Subcutaneous adipose tissue (tissue), 4 donors: ENCODE results near the gene STAT5A. TPM values are rescaled to one million over a fixed set of nuclear protein-coding genes. Genes with fewer than 3 reads are reported as not detected.

Source experiments
- CTCF ChIP-seq: fragments of 450-650 bp; IDR thresholded peaks from one replicate; pipeline ENCODE4 v1.5.1; 2016; ENCODE audit warnings: low read depth, mild to moderate bottlenecking, control low read depth, antibody characterized with exemption, moderate library complexity
- total RNA-seq, 4 donors: library from RNA; depleted of rRNA; stranded (reverse); fragments of >200 nt; gene quantifications; one replicate each; pipeline ENCODE4 v1.1.0, GENCODE V29; 2016

Gene STAT5A
- total RNA-seq, 4 donors from 2014 or later = 158 to 721 (median 285) TPM

GRCh38 chr17:42316755-42317154 is 28.5 kb downstream of the STAT5A start:
- no peak for TF ChIP-seq CTCF

GRCh38 chr17:42317266-42317845 is 29.1 kb downstream of the STAT5A start:
- no peak for TF ChIP-seq CTCF

GRCh38 chr17:42321555-42321954 is 33.3 kb downstream of the STAT5A start:
- TF ChIP-seq CTCF = no peak

GRCh38 chr17:42322382-42323267 is 34.3 kb downstream of the STAT5A start:
- no peak for TF ChIP-seq CTCF

GRCh38 chr17:42323268-42323773 is 35.0 kb downstream of the STAT5A start:
- TF ChIP-seq CTCF = no peak

GRCh38 chr17:42325026-42325425 is 36.7 kb downstream of the STAT5A start:
- TF ChIP-seq CTCF = no peak

GRCh38 chr17:42329025-42329976 is 41.0 kb downstream of the STAT5A start:
- TF ChIP-seq CTCF = no peak
